GM12865 (cell line): ENCODE measurements around the gene ASB2.

Experiments
- DNase-seq: peaks from one replicate; pipeline ENCODE4 v3.0.0; 2010; ENCODE audit warnings: low read depth
- H3K4me3 ChIP-seq: 2 replicates; pipeline ENCODE4 v1.5.1; 2011; ENCODE audit warnings: mild to moderate bottlenecking, low read depth, low read length, control low read depth
- TF ChIP-seq, protein P1 (sequence below): IDR thresholded peaks from 2 replicates; pipeline ENCODE4 v1.5.1; 2011; ENCODE audit warnings: low read length, control low read depth, low read depth, inconsistent platforms; ENCODE audit not compliant: insufficient read depth; ENCODE audit errors: missing control alignments

Gene ASB2

GRCh38 chr14:93921001-93921806 is 55.2 kb downstream of the ASB2 start:
- H3K4me3 ChIP-seq: no peak overlapping the region
- TF ChIP-seq, protein P1, sequence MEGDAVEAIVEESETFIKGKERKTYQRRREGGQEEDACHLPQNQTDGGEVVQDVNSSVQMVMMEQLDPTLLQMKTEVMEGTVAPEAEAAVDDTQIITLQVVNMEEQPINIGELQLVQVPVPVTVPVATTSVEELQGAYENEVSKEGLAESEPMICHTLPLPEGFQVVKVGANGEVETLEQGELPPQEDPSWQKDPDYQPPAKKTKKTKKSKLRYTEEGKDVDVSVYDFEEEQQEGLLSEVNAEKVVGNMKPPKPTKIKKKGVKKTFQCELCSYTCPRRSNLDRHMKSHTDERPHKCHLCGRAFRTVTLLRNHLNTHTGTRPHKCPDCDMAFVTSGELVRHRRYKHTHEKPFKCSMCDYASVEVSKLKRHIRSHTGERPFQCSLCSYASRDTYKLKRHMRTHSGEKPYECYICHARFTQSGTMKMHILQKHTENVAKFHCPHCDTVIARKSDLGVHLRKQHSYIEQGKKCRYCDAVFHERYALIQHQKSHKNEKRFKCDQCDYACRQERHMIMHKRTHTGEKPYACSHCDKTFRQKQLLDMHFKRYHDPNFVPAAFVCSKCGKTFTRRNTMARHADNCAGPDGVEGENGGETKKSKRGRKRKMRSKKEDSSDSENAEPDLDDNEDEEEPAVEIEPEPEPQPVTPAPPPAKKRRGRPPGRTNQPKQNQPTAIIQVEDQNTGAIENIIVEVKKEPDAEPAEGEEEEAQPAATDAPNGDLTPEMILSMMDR: no peak
- no peak for DNase-seq

GRCh38 chr14:93917141-93917540 is 59.2 kb downstream of the ASB2 start:
- TF ChIP-seq, protein P1: no peak
- DNase-seq: no peak
- H3K4me3 ChIP-seq: no peak overlapping the region

DNA sequence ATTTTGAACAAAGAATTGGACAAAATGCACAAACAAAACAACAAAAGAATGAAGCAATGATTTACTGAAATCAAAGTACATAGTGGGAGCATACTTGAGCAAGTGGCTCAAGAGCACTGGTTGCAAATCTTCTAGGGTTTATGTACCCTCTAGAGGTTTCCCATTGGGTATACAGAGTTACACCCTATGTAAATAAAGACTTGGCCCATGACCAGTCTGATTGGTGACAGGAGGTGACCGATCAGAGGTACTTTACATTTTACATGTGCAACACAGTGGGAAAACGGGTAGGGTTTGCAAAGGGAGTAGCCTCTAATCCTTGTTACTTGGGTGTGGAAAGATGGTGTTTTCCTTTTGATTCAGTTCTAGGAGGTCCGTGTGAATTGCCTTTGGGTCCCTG is 59.9 kb downstream of the ASB2 start:
- H3K4me3 ChIP-seq: no peak overlapping the region
- TF ChIP-seq, protein P1: no peak
- no peak for DNase-seq

GRCh38 chr14:93915800-93916199 is 60.6 kb downstream of the ASB2 start:
- H3K4me3 ChIP-seq: no peak overlapping the region
- no peak for DNase-seq
- TF ChIP-seq, protein P1: no peak

DNA sequence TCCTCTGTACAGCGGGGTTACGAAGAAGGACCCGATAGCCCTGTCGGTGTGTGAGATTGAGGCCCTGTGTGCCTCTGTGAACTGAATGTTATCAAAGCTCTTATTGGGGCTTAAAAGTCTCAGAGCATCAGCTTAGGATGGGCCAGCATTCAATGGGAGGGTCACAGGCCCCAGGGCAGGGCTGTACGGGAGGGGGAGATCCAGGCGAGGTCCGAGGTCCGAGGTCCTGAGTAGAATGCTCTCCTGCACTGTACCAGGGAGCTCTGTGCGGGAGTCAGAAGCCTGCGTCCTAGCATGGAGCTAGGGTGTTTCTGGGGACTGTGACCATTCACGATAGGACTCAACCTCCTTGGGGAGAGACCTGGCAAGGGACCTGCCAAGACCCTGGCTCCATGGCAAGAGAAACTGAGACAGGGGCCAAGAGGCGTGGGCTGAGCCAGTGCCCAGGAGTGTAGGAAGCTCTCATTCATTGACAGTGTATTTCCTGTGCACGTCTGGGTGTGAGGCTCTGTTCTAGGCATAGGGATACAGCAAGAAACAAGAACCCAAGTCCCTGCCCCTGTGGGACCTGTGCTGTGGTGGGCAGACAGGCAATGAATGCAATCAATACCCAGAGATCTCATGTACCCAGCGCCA is 61.2 kb downstream of the ASB2 start:
- TF ChIP-seq, protein P1: no peak
- no peak overlapping the region for H3K4me3 ChIP-seq
- no peak for DNase-seq

GRCh38 chr14:93914278-93914677 is 62.1 kb downstream of the ASB2 start:
- TF ChIP-seq, protein P1: no peak
- no peak overlapping the region for H3K4me3 ChIP-seq
- peak; percentile 52 for DNase-seq

DNA sequence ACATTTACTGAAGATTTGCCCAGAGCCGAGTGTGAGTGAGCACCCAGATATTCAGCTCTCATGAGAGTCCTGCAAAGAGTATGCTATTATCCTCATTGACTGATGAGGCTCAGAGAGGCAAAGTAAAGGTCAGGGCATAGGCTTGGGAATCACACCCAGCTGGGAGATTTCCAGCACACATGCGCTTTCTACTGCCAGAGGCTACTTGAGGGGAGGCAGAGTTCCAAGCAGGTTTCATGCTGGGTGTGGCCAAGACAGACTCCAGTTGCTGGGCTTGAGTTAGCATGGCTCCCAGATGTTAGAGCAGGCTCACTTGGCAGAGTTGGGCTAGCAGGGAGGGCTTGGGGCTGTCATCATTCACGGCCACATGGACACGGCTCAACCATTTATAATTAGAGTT is 63.6 kb downstream of the ASB2 start:
- no peak for DNase-seq
- TF ChIP-seq, protein P1: no peak
- H3K4me3 ChIP-seq: no peak overlapping the region
